ENCODE results near the gene SPPL2C. TPM values are rescaled to one million over a fixed set of nuclear protein-coding genes. Genes with fewer than 3 reads are reported as not detected.
"Not testable (repeated sequence)": the region's sequence is repeated elsewhere in the genome, so short reads cannot be mapped to it uniquely, and the experiment has no call there.

The SPPL2C gene
- total RNA-seq, 5 donors from 2014 or later (not counting 1 experiment from before 2014, with no cell fraction given), result not detected

DNA sequence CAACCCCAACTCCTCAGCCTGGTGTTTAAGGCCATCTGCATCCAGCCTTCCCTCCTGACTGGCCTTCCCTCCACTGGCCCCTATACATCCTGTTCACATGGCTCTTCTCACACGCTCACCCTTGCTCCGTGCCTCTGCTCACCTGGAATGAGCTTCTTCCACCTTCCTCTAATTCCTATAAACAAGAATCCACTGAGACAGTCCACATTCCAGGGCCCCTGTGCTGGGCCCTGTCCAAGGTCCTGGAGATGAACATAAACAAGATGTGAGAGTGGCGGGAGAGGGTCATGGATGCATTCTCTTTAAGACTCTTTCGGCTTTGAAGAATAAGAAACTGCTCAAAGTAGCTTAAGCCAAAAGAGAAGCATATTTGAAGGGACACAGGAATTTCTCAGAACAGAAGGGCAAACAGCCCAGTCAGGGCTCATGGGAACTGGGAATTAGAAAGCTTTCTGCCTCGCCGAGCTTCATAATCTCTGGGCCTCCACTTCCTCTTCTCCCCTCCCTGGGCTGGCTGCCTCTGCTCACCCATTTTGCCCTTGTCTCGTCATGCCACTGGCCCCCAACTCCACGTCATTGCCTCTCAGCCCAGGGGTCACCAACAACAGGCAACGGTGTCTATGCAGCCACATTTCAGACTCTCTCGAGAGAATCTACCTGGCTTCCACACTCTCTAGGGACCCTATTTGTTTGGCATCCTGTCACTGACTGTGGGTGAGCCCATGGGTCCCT lies 13.5 kb downstream of the SPPL2C start:
- ChIA-PET CTCF (no interaction called here), POLR2A (no interaction called here)
- Mint-ChIP-seq H3K27me3 (peaks cover 33 to 53% of the 10 kb centered on the region in 2 donors), H3K9me3 (no peaks in the 10 kb centered on the region), H3K36me3 (no peaks in the 10 kb centered on the region), H3K4me3 (no peak overlapping the region), H3K4me1 (peaks cover 0 to 2% (median 2%) of the 10 kb centered on the region in 3 donors), H3K27ac (no peak overlapping the region)
- no peak for DNase-seq
- no peaks in the 10 kb centered on the region for H3K9me3 ChIP-seq
- H3K36me3 ChIP-seq (ENCODE audit: control insufficient read depth in 2 of 2, extremely low read depth in 1 of 2, insufficient read depth in 1 of 2, low read length in 1 of 2), result no peaks in the 10 kb centered on the region
- no peak for ATAC-seq (replicated peaks in 1 of 4)
- H3K27me3 ChIP-seq (replicated peaks in 1 of 2; ENCODE audit: control insufficient read depth in 2 of 2, extremely low read depth in 1 of 2, insufficient read depth in 2 of 2, low read length in 1 of 2), result peaks cover 0 to 52% of the 10 kb centered on the region in 2 experiments
- H3K4me1 ChIP-seq (ENCODE audit: control insufficient read depth in 1 of 2, extremely low read depth in 1 of 2, insufficient read depth in 2 of 2, low read length in 2 of 2), result peaks cover 0 to 3% of the 10 kb centered on the region in 2 experiments
- 52% methylated on average over 10 of the region's 10 CpGs for WGBS (ENCODE audit: insufficient coverage)
- no peak overlapping the region for H3K27ac ChIP-seq (ENCODE audit: low read length)
- H3K4me3 ChIP-seq (ENCODE audit: control insufficient read depth in 1 of 2, extremely low read depth in 1 of 2, low read length in 1 of 2), result no peak overlapping the region

DNA sequence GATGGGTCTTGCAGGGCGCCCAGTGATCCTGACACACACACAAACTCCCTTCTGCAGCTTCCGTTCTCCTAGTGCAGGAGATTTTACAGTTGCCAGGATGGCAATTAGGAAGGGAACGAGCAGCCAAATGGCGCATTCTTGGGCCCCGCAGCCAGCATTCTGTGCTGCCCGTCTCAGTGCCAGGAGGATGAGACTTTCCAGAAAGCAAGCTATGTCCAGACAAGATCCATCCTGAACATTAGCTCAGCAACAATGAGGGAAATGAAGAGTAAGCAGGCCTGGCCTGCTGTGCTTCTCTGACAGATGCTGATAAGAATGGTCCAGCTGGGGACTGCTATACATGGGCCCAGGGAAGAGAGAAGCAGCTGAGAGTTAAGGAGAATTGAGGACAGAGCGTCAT lies 16.5 kb downstream of the SPPL2C start:
- no peaks in the 10 kb centered on the region for H3K4me1 ChIP-seq (ENCODE audit: control insufficient read depth in 1 of 2, extremely low read depth in 1 of 2, insufficient read depth in 2 of 2, low read length in 2 of 2)
- WGBS (ENCODE audit: insufficient coverage), result 85% methylated on average over 6 of the region's 7 CpGs
- no peak overlapping the region for H3K4me3 Mint-ChIP-seq
- H3K27me3 ChIP-seq (replicated peaks in 1 of 2; ENCODE audit: control insufficient read depth in 2 of 2, extremely low read depth in 1 of 2, insufficient read depth in 2 of 2, low read length in 1 of 2), result peaks cover 0 to 46% of the 10 kb centered on the region in 2 experiments
- no peaks in the 10 kb centered on the region for H3K36me3 Mint-ChIP-seq
- no peak overlapping the region for H3K27ac ChIP-seq (ENCODE audit: low read length)
- ChIA-PET POLR2A (interaction anchor here in 1 of 2 donors (0.6 kb wide), 1 partner anchor 1320 kb away, joined by 3 read pairs; no protein-coding TSS in a partner anchor), CTCF (no interaction called here)
- peaks cover 2 to 13% (median 13%) of the 10 kb centered on the region in 3 donors for H3K4me1 Mint-ChIP-seq
- no peaks in the 10 kb centered on the region for H3K9me3 Mint-ChIP-seq
- H3K4me3 ChIP-seq (ENCODE audit: control insufficient read depth in 1 of 2, extremely low read depth in 1 of 2, low read length in 1 of 2), result no peak overlapping the region
- DNase-seq (no peak), ATAC-seq (replicated peaks in 1 of 4) (no peak)
- H3K36me3 ChIP-seq (ENCODE audit: control insufficient read depth in 2 of 2, extremely low read depth in 1 of 2, insufficient read depth in 1 of 2, low read length in 1 of 2), result no peaks in the 10 kb centered on the region
- peaks cover 48 to 54% of the 10 kb centered on the region in 2 donors for H3K27me3 Mint-ChIP-seq
- no peaks in the 10 kb centered on the region for H3K9me3 ChIP-seq
- no peak overlapping the region for H3K27ac Mint-ChIP-seq

GRCh38 chr17:45862127-45862526 lies 17.4 kb downstream of the SPPL2C start:
- H3K4me3 ChIP-seq (ENCODE audit: control insufficient read depth in 1 of 2, extremely low read depth in 1 of 2, low read length in 1 of 2); DNase-seq; H3K9me3 Mint-ChIP-seq; H3K4me1 ChIP-seq (ENCODE audit: control insufficient read depth in 1 of 2, extremely low read depth in 1 of 2, insufficient read depth in 2 of 2, low read length in 2 of 2); H3K36me3 ChIP-seq (ENCODE audit: control insufficient read depth in 2 of 2, extremely low read depth in 1 of 2, insufficient read depth in 1 of 2, low read length in 1 of 2); H3K27ac Mint-ChIP-seq; H3K36me3 Mint-ChIP-seq; H3K4me3 Mint-ChIP-seq; CTCF ChIA-PET; POLR2A ChIA-PET; ATAC-seq (replicated peaks in 1 of 4); H3K9me3 ChIP-seq; H3K27ac ChIP-seq (ENCODE audit: low read length): not testable (repeated sequence)
- Mint-ChIP-seq H3K4me1 (peaks cover 2 to 13% (median 13%) of the 10 kb centered on the region in 3 donors), H3K27me3 (peaks cover 48 to 50% of the 10 kb centered on the region in 2 donors)
- H3K27me3 ChIP-seq (replicated peaks in 1 of 2; ENCODE audit: control insufficient read depth in 2 of 2, extremely low read depth in 1 of 2, insufficient read depth in 2 of 2, low read length in 1 of 2), result peaks cover 0 to 43% of the 10 kb centered on the region in 2 experiments
- no CpG with 5 or more reads among the region's 9 CpGs for WGBS (ENCODE audit: insufficient coverage)

GRCh38 chr17:45863857-45864654 lies 19.4 kb downstream of the SPPL2C start:
- DNase-seq, result no peak
- H3K9me3 Mint-ChIP-seq, result no peaks in the 10 kb centered on the region
- ATAC-seq (replicated peaks in 1 of 4), result peak in 1 of 4 experiments; percentile 77
- H3K27ac ChIP-seq (ENCODE audit: low read length), result no peak overlapping the region
- POLR2A ChIA-PET, result no interaction called here
- CTCF ChIA-PET, result no interaction called here
- no peaks in the 10 kb centered on the region for H3K36me3 ChIP-seq (ENCODE audit: control insufficient read depth in 2 of 2, extremely low read depth in 1 of 2, insufficient read depth in 1 of 2, low read length in 1 of 2)
- no peaks in the 10 kb centered on the region for H3K36me3 Mint-ChIP-seq
- H3K9me3 ChIP-seq, result no peaks in the 10 kb centered on the region
- H3K27ac Mint-ChIP-seq, result peak overlapping the region in 1 of 2 donors; percentile 24
- H3K4me3 Mint-ChIP-seq, result no peak overlapping the region
- 54% methylated on average over 3 of the region's 6 CpGs for WGBS (ENCODE audit: insufficient coverage)
- peaks cover 0 to 33% of the 10 kb centered on the region in 2 experiments for H3K27me3 ChIP-seq (replicated peaks in 1 of 2; ENCODE audit: control insufficient read depth in 2 of 2, extremely low read depth in 1 of 2, insufficient read depth in 2 of 2, low read length in 1 of 2)
- peaks cover 33 to 40% of the 10 kb centered on the region in 2 donors for H3K27me3 Mint-ChIP-seq
- peaks cover 2 to 13% (median 13%) of the 10 kb centered on the region in 3 donors for H3K4me1 Mint-ChIP-seq
- H3K4me3 ChIP-seq (ENCODE audit: control insufficient read depth in 1 of 2, extremely low read depth in 1 of 2, low read length in 1 of 2), result no peak overlapping the region
- no peaks in the 10 kb centered on the region for H3K4me1 ChIP-seq (ENCODE audit: control insufficient read depth in 1 of 2, extremely low read depth in 1 of 2, insufficient read depth in 2 of 2, low read length in 2 of 2)

DNA sequence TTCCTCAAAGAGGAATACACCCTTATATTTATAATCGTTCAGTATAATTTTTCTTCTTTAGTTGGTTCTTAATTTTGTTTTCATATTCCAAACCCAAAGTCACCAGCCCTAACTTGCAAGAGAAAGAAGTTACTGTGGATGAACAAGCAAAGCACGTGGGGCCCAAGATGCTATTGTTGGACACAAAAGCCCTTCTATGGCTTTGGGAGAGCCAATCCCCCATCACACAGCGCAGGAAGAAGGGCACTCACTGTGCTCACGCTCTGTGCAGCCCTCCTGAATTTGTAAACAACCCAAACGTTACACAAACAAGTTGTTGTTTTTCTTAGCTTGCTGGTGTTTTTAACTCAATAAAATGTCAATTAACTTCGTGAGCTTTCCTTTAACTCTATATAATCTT lies 22.5 kb downstream of the SPPL2C start:
- ChIA-PET POLR2A (no interaction called here), CTCF (no interaction called here)
- H3K9me3 ChIP-seq, result no peaks in the 10 kb centered on the region
- no peak overlapping the region for H3K27ac ChIP-seq (ENCODE audit: low read length)
- no peak for ATAC-seq (replicated peaks in 1 of 4)
- H3K4me3 ChIP-seq (ENCODE audit: control insufficient read depth in 1 of 2, extremely low read depth in 1 of 2, low read length in 1 of 2), result no peak overlapping the region
- peaks cover 0 to 18% of the 10 kb centered on the region in 2 experiments for H3K27me3 ChIP-seq (replicated peaks in 1 of 2; ENCODE audit: control insufficient read depth in 2 of 2, extremely low read depth in 1 of 2, insufficient read depth in 2 of 2, low read length in 1 of 2)
- no peak overlapping the region for H3K4me3 Mint-ChIP-seq
- WGBS (ENCODE audit: insufficient coverage), result 80% methylated on average over 1 of the region's 6 CpGs
- H3K9me3 Mint-ChIP-seq, result no peaks in the 10 kb centered on the region
- H3K27me3 Mint-ChIP-seq, result peaks cover 24 to 30% of the 10 kb centered on the region in 2 donors
- no peak for DNase-seq
- no peaks in the 10 kb centered on the region for H3K4me1 ChIP-seq (ENCODE audit: control insufficient read depth in 1 of 2, extremely low read depth in 1 of 2, insufficient read depth in 2 of 2, low read length in 2 of 2)
- no peaks in the 10 kb centered on the region for H3K36me3 ChIP-seq (ENCODE audit: control insufficient read depth in 2 of 2, extremely low read depth in 1 of 2, insufficient read depth in 1 of 2, low read length in 1 of 2)
- peaks cover 2 to 13% (median 13%) of the 10 kb centered on the region in 3 donors for H3K4me1 Mint-ChIP-seq
- no peaks in the 10 kb centered on the region for H3K36me3 Mint-ChIP-seq
- no peak overlapping the region for H3K27ac Mint-ChIP-seq

GRCh38 chr17:45867702-45868101 lies 23.0 kb downstream of the SPPL2C start:
- Mint-ChIP-seq H3K4me3 (no peak overlapping the region), H3K36me3 (no peaks in the 10 kb centered on the region), H3K4me1 (peaks cover 2 to 13% (median 13%) of the 10 kb centered on the region in 3 donors), H3K27ac (no peak overlapping the region), H3K9me3 (no peaks in the 10 kb centered on the region), H3K27me3 (peaks cover 24 to 26% of the 10 kb centered on the region in 2 donors)
- no peaks in the 10 kb centered on the region for H3K9me3 ChIP-seq
- no peak overlapping the region for H3K27ac ChIP-seq (ENCODE audit: low read length)
- ChIA-PET CTCF (no interaction called here), POLR2A (no interaction called here)
- no peak for DNase-seq
- H3K27me3 ChIP-seq (replicated peaks in 1 of 2; ENCODE audit: control insufficient read depth in 2 of 2, extremely low read depth in 1 of 2, insufficient read depth in 2 of 2, low read length in 1 of 2), result peaks cover 0 to 18% of the 10 kb centered on the region in 2 experiments
- ATAC-seq (replicated peaks in 1 of 4), result no peak
- H3K4me1 ChIP-seq (ENCODE audit: control insufficient read depth in 1 of 2, extremely low read depth in 1 of 2, insufficient read depth in 2 of 2, low read length in 2 of 2), result no peaks in the 10 kb centered on the region
- no peaks in the 10 kb centered on the region for H3K36me3 ChIP-seq (ENCODE audit: control insufficient read depth in 2 of 2, extremely low read depth in 1 of 2, insufficient read depth in 1 of 2, low read length in 1 of 2)
- 69% methylated on average over 4 of the region's 8 CpGs for WGBS (ENCODE audit: insufficient coverage)
- no peak overlapping the region for H3K4me3 ChIP-seq (ENCODE audit: control insufficient read depth in 1 of 2, extremely low read depth in 1 of 2, low read length in 1 of 2)
